GM18517 (cell line): ENCODE results near the gene GDPD5.
A peak's percentile ranks its signal among the peaks of the same experiment; 100 is the strongest.

ENCODE experiments used
- ATAC-seq: cut with Tn5 transposase; IDR thresholded peaks from one replicate; pipeline ENCODE4 v1.9.1; 2021; ENCODE audit warnings: mild to moderate bottlenecking, moderate library complexity; ENCODE audit not compliant: unreplicated experiment

The GDPD5 gene

DNA sequence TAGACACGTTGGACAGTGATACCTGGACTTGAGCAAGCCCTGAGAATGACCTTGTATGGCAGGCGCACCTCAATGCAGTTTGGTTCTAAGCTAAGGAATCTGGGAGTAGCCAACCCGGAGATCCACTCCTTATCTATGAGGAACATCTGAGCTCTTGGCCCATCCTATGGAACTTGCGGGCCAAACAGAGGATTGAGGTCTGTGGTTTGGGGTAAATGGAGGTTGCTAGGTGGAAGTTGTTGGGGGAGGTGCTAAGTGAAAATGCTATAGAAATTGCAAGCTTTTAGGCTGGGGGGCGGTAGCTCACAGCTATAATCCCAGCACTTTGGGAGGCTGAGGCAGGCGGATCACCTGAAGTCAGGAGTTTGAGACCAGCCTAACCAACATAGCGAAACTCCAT is 8.9 kb downstream of the GDPD5 start:
- no peak for ATAC-seq

DNA sequence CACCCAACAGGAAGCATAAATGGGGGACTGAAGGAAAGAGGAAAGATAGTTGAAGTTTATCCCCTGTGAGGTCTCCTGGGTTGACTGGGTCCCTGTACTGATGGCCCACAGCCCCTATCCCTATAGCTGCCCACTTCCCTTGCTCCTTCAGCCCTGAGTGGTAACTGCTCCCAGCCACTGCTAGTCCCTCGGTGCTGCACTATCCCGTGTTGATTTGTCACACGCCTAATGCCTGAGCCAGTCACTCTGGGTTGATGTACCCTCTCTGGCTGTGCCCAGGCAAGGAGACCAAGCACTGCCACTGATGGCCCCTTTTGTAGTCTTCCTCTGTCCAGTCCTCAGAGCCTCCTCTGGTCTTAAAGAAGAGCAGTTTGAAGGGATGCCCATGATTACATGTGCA is 9.6 kb downstream of the GDPD5 start:
- ATAC-seq: no peak

DNA sequence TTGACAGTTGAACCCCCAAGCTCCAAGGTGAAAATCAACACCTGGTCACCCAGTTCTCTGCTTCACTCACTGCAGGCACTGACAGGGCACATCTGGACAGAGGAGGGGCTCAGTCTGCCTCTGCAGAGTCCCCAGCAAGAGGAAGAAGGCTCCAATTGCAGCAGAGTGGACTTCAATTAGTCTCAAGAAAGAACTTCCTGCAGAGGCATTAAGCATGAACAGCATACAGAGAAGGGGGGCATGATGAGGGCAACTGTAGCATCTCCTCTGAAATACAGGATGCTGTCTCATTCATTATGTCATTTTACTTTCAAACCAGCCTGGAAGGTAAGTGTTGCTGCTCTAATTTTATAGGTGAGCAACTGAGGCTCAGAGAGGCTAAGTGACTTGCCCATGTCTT is 11.1 kb downstream of the GDPD5 start:
- no peak for ATAC-seq

DNA sequence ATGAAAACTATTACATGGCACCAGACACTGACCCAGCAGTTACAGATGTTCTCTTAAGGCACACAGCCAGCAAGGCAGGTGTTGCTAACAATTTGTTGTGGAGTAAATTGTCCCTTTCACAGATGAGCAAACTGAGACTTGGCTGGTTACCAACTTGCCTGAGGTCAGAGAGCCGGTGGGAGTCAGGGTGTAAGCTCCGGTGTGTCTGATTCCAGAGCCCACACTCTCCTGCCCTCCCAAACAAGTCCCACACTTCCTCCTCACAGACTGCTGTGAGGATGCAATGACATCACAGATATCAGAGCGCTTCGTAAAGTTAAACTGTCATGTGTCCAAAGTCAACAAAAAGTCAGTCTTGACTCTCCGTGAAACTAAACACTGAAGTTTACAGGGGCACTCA is 12.5 kb downstream of the GDPD5 start:
- no peak for ATAC-seq

DNA sequence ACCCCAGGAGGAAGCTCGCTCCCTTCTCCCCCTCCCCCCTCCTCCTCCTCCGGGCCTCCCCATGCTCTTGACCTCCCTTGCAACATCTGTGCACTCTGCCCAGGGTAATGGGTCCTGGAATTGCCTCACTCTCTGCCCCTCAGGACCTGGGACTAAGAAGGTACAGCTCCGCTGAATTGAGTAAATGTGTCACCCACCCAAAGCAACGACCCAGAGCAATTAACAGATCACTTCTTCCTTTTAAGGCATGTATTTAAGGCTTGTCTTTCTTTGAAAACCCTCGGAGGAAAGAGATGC is 15.1 kb downstream of the GDPD5 start:
- no peak for ATAC-seq

DNA sequence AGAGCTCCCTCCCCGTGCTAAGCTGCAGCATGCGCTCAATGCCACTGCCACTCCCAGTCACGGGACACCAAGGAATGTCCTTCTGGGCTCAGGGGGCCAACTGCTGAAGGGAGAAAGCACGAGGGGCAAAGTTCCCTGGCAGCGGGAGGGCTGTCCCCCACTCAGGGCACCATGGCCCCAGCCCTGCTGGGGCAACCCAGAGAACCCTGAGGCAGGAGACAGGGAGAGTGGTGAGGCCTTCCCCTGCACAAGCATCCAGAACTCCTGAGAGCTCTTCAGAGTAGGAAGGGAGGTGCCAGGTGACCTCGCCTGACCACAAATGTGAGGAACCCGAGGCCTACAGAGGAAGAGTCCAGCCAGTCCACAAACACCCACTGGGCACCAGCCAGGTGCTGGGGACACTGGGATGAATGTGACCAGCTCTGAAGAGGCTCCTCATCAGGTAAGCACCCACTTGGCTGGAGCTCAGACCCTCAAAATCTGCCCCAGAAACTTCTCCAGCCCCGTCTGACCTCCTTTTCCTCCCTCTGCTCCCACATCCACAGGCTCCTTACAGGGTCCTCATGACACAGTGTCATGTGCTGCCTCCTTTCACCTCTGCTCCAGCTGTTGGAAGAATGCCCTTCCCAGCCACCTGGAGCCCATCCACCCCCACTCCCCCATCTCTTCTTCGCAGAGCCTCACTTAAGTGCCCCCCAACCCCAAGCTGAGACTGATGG is 15.6 kb downstream of the GDPD5 start:
- ATAC-seq: no peak

DNA sequence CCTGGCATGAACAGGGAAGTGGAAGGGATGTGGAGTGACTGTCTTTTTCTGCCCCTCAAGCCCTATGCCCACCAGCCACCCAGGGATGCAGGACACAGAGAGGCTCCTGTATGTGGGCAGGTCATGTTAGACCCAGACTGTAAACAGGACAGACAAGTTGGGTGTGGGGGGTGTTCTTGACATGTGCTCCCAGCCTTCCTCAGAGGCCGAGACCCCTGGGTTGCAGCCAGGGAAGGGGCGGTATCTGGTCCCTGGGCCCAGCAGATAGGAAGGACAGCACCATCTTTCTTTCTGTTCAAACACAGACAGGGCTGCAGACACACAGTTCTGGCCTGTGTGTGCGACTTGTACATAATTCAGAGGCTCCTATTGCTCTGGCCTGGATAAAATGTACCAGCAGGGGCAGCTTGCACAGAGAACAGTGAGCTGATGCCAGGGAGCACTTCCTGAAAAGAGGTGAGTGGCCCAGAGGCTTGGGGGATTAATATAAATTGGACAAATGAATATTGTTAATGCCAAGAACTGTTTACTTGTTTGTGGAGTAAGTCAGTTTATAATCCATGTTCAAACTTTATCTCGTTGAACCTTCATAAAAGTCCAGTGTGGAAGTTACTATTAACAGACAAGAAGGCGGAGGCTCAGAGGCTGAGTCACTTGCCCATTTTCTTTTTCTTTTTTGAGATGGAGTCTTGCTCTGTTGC is 16.6 kb downstream of the GDPD5 start:
- ATAC-seq: no peak

DNA sequence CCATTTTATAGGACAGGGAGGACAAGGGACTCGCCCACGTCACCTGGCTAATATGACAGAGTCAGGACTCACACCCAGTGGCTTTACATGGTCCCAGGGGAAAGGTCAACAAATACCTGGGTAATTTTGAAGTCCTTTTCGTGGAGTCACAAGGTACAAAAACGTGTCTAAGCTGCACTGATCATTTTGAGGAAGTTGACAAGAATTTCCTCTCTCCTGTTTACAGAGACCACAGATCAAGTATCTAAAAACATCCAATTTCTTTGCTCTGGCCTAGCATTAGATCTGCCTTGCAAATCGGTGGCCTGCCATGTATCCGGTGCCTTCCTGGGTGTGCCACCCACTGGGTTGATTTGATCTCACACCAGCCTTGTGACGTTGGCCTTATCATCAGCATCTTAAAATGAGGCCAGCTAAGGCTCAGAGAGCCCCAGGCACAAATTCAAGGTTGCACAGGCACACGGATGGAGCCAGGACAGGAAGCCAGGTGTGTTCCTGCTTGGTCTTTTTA is 17.6 kb downstream of the GDPD5 start:
- ATAC-seq: peak; percentile 50

DNA sequence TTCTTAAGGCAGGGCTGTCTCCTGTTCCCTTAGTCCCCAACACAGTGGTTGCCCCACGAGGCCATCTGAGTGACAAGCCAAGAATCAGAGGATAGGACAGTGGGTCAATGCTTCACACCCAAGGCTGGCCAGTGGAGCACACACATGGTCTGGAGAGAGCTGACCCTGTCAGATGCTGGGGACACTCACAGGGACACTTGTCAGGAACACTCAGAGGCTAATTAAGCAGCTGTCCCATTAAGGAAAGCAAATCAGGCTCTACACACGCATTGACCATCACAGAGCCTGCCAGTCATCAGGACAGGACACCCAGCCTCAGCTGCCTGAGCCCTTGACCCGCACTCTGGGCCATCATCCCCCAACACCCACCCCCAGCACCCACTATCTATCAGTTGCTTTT is 18.2 kb downstream of the GDPD5 start:
- no peak for ATAC-seq

DNA sequence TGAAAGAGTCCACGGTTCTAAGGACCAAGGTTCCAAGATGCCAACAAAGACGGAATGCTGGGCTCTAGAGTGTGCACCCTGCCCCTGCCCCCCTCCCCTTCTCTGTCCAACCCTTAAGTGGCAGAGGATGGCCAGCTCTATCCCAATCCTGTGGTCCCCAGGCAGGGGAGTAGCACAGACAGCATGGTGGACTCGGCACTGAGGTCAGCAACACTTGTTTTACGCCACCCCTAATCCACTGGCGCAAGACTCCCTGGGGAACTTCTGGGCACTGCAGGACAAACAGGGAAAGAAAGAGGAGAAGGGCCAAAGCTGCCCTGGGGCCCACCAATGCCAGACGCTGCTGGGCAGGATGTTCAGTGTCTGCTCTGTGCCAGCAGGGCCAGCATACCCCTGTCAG is 18.9 kb downstream of the GDPD5 start:
- no peak for ATAC-seq

DNA sequence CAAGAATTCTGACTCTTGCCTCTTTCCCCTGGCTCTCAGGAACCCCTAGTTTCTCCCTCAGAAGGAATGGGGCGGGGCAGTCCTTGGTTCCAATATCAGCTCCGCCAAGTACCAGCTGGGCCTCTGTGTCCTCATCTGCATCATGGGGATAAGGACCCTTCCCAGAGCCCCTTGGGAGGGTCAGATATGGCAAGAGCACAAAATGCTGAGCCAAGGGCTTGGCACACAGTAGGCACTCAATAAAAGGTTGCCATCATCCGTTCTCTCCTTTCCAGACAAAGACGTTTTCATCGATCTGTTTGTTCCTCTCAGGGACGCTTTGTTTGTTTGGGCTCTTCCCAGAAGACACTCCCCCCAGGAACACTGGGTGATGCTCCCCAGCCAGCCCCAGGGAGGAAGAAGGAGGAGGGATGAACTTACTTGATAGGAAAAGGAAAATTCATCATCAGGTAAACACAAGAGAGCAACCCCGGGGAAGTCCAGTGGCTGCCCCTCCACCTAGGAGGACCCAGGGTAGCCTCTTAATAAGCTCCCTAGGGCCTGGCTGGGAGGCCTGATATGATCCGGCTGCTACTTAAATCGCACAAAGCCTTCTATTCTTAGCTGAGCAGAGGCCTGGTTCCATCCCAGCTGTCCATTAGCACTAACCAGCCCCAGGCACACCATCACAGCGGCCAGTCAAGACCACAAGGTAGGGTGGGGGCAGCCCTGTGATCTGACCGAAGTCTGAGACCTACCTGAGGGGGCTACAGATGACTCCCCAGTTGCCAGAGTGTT is 19.6 kb downstream of the GDPD5 start:
- no peak for ATAC-seq

DNA sequence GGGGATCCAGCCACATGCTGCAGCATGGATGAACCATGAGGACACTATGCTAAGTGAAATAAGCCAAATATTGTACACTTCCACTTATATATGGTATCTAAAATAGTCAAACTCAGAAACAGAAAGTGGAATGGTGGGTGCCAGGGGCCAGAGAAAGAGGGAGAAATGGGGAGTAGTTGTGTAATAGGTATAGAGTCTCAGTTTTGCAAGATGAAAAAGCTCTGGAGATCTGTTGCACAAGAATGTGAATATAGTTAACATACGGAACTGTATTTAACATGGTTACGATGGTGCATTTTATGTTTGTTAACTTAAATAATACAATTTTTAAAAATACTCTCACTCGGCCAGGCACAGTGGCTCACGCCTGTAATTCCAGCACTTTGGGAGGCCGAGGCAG is 21.2 kb downstream of the GDPD5 start:
- no peak for ATAC-seq

DNA sequence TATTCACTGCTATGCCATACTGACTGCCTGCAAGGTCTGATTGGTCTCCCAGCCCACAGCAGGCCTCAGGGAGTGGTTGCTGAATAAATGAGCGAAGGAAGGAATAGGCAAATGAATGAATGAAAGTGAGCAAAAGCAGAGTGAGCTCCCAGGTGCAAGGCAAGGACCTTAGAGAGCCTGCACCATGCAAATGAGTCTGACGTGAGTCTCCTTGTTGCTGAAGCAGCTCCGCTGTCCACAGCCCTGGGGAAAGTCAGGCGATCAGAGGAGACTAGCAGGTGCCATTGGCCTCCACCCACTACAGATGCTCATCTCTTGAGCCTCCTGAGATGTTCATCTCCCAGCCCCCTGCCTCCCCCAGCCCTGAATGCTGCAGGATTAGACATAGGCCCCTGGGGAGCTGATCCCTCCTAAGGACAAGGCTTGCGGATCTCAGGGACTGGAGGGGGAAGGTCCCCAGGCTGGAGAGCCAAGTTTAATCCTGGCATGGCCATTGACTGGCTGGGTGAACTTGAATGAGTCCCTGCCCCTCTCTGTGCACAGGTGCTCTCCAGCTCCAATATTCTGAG is 22.1 kb downstream of the GDPD5 start:
- ATAC-seq: no peak

DNA sequence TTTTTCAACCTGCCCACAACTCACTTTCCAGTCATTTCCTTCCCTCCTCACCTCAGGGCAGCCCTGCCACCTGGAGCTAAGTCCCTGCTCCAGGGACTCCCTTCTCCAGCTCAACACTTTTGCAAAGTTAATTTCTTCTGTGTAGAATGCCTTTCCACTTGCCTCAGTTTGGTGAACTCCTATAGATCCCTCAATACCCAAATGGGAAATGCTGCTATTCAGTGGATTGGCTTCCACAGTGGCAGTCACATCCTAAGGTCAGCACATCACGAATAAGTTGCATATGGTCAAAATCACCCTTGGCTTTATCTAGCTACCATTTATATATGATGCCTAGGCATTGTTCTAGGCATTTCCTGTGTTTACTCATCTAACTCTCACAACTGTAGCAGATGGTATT is 23.6 kb downstream of the GDPD5 start:
- ATAC-seq: no peak

DNA sequence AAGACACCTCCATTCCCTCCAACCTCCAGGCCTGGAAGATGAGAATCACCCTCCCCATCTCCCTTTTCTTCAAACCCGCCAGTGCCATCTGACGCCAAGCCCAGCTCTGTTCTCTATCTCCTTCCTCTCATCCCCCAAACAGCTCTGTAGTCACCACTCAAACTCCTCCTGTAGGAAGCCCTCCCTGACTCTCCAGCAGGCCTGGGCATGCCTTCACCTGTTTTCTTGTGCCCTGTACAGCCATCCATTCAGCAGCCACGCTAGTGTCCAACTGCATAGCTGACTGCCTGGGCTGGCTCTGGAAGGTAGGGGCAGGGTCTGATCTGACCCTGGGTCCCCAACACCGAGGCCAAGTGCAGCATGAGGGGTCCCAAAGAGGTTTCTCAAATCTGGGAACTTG is 25.0 kb downstream of the GDPD5 start:
- ATAC-seq: no peak

DNA sequence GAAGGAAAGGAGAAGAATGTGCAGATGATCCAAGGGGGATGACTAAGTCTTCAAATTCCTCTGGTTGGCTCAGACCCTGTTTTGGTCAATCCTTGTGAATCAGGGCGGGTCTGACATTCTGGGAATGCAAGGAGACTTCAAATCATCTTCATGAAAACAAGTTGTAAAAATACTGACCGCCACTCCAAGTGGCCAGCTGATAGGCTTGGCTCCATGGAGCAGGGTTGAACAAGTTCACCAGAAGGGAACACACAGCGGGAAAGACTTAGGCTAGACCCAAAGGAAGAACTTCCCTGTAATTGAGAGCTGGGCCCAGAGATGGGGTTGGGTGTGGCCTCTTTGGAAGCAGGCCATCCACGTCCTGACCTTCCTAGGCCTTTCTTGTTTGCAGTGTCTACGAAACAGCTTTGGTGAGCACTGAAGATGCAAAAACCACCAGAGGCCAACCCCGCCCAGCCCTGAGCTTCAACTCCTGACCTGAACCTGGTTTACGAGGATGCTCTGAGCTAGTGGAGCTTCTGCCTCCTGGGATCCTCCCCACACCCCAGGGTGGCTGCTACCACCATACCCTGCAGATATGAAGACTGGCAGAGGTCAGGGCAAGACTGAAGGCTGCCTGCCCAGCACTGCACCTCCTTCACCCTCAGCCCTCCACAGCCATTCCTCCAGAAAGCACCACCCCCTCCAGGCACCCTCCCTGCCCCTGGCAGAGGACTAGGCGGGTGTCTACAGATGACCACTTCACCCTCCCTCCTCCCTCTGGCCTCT is 26.1 kb downstream of the GDPD5 start:
- no peak for ATAC-seq

DNA sequence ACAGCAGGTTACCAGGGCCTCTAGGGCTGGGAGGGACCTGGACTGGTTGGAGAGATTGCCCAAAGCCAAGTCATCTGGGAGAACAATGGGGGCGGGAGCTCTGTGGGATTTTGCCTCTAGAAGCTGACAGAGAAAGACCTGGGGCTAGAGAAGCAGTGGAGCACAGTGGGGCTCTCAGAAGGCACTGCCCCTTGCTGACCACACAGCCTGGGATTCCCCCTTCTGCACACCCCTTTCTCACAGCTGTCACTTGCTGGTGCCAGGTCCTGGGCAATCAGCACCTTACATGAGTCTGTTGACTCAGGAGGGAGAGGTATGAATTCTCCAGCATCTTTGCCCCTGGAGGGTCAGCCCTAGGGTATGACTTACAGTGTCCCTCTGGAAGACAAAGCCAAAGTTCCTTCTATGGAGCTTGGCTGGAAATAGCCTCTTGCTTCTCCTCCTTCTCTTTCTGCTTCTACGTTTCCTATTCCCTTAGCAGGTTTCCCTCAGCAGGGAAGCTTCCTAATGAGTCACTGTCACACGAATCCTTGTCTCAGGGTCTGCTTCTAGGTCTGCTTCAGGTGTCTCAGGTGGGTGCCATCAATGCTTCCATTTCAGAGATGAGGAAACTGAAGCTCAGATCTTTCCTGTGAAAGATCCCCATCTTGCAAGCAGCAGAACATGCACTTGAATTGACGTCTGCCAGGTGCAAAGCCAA is 27.0 kb downstream of the GDPD5 start:
- ATAC-seq: no peak

DNA sequence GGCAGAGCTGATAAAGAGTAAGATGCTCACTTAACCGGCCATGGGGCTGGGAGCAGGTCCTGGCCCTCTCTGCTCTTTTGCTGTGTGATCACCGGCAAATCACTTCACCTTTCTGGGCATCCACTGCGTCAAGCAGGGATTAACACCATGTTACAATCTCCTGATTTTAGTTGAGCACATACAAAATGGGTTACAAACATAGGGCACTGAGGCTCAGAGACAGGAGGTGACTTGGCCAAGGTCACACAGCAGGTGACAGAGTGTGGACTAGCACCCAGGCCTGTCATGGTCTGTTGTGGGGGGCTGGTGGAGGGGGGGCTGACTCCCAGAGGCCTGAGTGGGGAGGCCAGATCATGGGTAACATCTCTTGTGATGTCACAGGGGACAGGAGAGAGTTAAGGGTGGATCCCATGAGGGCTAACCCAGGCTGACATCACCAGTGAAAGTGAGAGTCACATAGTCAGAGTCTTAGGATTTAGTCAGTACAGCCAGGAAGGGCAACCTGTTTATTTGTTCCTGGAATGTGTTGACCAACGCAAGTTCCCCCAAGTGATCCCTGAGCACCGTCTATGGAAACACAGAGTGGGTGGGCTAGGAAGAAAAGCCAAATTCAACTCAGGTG is 27.8 kb downstream of the GDPD5 start:
- no peak for ATAC-seq

DNA sequence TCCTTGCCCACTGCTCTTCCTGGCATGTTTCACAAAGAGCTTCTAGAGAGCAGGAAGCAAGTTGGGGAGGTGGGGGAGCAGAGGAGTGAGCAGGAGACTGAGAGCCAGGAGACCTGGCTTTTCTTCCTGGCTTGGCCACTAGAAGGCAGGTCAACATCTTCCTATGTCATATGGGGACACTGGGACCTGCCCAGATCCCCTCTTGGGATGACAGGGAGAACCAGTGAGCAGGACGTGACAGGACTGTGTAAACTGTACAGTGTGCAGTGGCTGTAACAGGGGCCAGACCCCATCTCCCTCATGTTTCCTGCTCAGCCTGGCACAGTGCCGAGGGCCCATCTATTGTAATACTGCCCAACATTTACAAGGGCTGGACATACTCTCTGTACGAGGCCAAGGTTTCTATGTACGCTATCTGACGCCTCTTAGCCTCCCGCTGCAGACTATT is 29.4 kb downstream of the GDPD5 start:
- no peak for ATAC-seq
